GM19372 (cell line): ENCODE results near the gene MTCH1.
"Not testable (repeated sequence)": the region's sequence is repeated elsewhere in the genome, so short reads cannot be mapped to it uniquely, and the experiment has no call there.

ENCODE experiments used
- ATAC-seq: cut with Tn5 transposase; IDR thresholded peaks from one replicate; pipeline ENCODE4 v1.9.1; 2021; ENCODE audit warnings: mild to moderate bottlenecking, low read depth, moderate library complexity; ENCODE audit not compliant: unreplicated experiment

Gene MTCH1

DNA sequence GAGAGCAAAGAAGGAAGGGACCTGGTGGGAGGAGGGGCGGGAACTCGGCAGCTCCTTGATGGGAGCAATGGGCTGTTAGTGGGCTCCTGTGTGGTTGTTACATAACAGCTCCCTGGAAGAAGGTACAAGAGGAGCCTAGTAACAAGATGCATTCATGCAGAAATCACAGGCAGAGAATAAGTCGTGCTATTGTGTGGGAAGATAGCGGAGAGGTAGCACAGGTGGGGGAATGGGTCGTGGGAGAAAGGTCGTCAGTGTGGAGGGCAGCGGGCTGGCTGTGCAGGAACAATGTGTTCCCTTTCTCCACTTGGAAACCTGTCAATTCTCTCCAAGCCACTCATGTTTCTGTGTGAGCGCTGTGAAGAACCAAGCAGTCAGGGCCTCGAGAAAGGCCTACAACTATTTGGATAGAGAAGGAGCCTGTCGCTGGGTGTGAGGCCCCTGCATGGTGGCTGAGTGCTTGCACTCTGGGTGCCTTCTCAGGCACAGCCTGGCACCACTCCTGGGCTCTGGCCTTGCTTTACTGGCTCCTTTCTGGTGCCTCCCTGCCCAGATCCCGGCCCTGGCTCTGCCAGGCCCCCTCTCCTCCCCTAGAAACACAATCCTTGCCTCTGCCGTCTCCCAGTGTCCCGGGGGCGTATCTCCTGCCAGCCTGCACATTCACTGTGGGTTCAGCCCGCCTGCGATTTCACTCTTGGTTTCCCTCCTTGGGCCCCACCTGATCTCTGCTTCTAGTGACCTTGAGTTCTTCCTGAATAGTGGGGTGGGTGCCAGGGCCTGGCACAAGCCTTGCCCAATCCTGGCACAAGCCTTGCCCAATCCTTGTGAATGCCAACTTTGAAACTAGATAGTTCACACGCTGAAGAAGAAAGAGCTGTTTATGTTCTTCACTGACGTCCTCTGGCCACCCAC is 12.1 kb upstream of the MTCH1 start:
- ATAC-seq = no peak

DNA sequence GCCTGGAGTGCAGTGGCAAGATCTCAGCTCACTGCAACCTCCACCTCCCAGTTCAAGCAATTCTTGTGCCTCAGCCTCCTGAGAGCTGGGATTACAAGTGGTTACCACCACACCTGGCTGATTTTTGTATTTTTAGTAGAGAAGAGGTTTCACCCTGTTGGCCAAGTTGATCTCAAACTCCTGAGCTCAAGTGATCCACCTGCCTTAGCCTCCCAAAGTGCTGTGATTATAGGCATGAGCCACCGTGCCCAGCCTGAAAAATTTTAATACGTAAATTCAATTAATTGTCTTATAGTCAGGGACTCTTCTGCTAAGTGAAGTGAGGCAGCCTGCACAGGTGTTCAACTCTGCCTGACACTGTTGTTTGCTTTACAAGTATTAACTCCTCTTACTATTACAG is 4.4 kb upstream of the MTCH1 start:
- not testable (repeated sequence) for ATAC-seq

DNA sequence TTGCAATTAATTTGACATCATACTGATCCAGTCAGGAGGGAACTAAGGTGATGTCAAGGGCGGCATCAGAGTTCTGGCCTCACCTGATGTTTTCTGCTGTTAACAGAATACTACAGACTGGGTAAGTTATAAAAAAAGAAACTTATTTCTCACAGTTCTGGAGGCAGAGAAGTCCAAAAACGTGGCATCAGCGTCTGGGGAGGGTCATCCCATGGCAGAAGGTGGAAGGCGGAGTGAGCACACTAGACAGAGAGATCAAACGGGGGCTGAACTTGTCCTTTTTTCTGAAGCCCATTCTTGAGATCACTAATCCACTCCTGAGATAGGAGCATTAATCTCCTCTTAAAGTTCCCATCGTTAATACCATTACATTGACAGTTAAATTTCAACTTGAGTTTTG is 3.3 kb upstream of the MTCH1 start:
- ATAC-seq = no peak

DNA sequence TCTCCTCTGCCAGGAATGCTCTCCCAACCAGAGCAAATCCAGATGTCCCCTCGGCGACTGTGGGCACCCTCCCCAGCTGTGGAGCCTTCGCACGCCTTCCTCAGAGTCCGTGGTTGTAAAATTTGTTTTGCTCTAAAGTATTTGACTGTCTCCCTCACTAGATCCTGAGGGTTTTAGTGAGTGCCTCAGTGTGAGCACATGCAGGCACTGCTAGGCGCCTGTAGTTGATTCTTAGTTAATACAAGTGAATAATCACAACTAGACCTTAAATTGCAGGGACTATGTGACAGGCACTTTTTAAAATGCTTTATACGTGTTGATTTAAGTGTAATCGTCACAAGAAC is 680 bp upstream of the MTCH1 start:
- no peak for ATAC-seq

DNA sequence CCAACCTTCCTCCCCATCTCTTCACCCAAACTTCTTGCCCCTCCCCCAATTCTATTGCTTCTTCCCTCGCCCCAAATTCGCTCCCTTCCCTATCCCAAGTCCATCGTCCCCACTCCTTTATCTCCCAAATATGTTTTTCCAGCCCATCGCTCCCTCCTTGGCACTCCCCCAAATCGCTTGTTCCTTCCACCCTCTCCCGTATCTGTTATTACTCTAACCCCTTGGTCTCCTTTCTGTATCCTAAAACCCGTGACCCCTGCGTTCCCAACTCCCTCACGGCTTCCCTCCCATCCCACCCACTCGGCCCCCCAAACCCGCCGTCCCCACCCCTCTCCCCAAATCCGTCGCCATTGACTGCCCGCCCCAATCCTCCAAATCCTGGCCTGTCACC is 584 bp downstream of the MTCH1 start:
- no peak for ATAC-seq

DNA sequence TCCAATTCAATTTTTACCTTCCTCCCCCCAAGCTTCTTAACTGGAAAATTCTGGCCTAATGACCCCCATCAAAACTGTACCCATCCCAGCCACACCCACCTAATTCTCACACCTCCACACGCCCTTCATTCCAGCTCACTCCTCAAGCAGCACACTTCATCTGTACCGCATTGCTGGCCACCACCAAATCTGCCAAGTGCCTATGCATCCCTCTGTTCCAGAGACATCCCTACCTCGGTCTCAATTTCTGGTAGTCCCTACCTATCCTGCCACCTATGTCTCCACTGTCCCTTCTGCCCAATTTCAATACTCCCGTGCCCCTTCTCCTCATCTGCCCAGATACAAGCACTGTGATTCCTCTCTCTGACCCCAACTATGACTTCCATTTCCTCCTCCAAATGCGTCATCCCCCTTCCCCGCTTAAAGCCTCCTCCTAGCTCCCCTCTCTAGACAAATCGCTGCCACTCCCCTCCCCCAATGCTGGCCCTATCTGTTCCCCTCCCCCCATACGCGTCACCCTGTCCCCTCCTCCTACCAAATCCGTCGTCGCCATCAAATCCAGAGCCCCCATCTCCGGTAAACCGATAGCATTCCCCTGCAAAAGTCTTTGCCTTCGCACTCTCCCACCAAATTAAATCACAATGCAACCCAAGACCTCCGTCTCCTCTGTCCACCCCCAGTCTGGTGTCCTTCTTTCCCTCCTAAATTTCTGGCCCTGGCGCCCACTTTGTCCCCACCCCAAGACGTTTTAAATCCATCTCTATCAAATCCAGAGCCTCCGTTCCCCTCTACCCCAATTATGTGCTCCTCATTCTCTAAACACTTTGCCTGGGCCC is 1.2 kb downstream of the MTCH1 start:
- ATAC-seq = no peak

DNA sequence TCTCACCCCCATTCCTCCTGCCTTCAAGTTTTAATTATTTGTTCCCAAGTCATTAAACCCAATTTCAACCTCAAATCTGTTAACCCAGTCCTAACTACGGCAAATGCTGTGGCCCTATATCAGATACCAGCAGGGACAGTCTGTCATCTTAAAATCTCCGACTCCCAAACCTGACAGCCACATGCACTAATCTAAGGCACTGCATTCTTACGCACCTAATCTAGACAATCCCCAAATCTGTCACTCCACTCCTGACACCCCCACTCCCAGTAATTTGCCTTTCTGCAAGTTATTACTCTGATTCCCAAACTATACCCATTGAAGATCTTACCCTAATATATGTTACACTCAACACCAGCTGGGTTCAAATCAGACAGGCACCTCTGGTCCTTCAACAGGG is 2.5 kb downstream of the MTCH1 start:
- ATAC-seq = no peak

DNA sequence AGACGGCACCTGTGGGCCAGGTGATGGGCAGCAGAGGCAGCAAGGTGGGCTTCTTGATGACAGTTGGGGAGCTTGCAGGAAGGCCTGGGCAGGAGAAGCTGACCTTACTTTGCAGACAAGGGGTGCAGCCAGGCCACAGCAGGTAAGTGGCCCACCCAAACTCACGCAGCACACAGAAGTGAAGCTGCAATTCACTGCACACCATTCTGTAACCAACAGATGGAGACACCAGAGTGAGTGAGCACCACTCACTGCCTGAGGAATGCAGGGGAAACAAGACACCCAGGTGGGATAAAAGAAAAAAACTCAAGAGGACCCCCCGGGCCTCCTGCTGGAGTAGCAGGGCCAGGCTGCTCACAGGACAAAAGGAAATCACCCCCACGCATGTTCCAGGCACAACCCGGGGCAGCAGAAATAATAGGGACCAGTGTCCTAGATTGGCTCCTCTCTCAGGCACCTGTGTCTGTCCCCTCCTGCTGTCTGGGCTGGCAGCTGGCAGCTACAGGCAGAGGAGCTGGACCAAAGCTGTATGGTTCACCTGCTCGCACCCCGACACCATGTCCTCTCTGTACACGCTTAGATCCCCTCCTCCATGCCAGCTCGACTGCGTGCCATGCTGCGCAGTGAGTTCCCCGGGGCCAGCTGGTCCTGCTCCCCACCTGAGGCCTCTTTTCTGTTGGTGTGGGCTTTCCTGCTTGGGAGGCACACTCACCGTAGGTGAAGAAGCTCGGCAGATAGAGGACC is 4.9 kb downstream of the MTCH1 start:
- ATAC-seq = no peak

DNA sequence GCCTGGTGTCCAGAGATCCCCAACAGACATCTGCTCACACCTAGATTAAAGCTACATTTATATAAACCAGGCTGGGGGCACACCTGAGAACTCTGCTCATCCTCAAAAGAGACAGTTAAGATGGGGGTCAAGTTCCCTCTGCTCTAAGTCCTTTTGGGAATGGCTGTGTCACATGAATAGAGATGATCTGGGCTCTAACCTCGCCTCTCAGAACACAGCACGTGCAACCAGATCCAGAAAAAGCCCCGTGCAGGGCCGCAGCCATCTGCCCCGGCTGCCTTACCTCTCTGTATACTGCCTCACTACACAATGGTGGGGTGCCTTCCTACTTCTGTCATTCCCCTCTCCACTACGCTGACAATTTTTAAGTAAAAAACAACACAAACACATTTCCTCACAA is 5.9 kb downstream of the MTCH1 start:
- ATAC-seq = no peak

DNA sequence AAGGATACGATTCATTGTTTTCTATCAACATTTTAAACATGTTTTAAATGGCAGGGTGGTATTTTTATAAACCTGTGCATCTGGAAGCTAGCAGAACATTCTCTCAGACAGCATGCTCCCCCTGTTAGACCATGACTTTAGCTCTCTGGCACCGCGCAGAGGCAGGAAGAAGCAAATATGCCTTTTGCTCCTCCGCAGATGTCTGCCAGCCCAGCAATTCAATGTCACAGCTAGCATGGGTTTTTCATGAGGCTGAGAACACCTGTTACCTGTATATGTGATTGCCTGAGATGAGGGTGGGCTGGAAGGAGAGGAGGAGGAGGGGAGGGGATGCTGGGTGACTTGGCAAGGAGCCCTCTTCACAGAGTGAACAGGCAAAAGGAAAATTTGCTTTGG is 6.7 kb downstream of the MTCH1 start:
- ATAC-seq = no peak

DNA sequence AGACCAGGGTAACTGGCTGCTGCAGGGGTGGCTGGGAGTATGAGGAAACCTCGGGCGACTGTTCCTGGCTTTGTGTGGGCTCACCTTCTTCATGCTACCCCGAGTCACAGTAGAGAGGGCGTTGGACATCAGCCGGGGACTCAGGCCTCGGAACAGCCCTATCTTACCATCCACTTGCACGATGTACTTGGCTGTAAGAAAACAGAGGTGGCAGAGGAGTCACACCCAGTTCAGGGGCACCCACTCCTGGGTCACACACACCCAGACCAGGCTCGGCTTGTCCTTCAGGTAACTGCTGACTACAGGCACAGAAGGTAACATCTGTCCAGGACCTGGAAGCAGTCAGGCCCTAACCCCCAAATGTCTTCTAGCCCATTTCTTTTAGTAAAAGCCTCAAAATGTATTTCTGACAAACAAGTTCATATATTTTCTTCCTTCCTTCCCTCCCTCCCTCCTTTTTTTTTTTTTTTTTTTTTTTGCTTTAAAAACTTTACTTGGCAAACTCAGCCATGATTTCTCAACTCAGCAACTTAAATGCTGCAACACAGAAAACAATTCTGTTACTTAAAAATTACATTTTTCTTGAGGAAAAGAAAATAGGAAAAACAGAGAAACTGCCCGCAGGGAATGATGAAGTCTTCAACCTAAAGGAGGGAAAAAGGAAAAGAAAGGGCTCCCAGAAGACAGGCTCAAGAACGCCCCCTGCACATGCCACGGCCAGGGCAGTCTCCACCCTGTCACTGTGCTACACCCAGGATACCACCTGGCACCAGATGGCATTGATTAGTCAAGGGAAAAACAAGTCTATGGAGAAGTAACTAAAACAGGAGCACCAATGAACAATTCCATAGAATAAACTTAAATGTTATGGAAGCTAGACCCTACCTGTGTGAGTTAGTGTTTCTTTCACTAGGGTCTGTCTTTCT is 7.3 kb downstream of the MTCH1 start:
- ATAC-seq = no peak

DNA sequence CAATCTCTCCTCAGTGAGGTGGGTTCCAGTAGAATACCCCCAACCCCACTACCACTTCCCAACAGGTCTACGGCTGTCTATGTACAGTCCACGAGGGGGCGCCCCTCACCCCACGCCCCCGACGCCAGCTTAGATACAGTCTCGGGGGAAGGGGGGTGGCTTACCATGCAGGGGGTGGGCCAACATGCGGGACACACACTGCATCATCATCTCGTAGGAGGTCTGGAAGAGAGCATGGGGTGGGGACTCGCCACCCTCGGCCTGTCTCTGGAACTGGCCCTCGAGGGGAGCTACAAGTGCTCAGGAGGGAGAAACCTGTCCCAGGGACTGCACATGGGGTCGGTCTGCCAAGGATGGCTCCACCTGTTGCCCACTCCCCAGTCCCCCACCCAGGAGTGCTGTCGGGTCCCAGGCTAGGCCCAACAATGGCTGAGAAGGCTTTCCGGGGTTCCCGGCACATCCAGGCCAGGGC is 8.5 kb downstream of the MTCH1 start:
- no peak for ATAC-seq

DNA sequence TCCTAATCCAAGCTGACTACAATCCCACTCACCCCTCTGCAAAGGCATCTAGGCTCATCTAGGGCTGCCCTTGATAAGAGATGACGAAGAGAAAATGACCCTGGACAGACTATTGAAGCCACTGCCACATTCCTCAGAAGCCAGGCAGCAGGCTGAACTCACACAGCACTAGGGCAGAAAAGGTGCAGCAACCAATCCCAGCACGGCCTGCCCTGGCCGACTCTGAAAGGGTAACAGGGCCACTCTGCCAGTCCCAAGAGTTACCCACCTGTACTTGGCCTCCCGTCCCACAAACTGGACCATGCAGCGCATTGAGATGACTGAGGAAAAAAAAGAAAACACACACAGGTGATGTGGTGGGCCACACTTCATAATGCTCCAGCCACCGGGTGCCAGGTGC is 9.1 kb downstream of the MTCH1 start:
- no peak for ATAC-seq

DNA sequence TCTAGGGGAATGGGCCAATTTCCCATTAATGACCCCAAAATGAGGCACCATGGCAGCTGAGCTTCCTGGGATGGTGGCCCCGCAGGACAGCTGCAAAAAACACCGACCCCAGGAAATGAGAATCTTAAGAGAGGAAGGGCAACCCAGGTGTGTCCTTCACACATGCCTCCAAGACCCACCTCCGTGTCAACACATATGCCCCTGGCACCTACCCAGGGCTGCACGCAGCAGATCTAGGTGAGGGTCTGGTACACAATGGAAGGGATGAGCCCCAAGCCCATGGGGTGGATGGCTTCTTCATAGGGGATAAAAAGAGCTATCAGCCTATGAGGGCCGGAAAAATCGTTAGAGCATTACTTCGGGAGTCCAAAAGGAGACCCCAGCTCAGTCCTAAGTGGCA is 9.5 kb downstream of the MTCH1 start:
- ATAC-seq = no peak

DNA sequence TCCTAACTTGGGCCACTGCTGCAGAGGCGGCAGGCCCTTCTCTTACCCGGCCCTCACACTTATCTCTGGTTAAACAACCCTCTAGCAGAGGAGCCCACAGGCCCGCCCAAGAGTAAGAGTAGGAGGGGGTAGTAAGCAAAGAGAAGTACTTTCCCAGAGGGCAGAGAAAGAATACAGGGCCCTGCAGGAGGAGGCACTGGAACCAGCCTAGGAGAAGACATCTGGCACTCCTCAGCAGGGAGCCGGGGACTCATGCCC is 10.1 kb downstream of the MTCH1 start:
- ATAC-seq = no peak

DNA sequence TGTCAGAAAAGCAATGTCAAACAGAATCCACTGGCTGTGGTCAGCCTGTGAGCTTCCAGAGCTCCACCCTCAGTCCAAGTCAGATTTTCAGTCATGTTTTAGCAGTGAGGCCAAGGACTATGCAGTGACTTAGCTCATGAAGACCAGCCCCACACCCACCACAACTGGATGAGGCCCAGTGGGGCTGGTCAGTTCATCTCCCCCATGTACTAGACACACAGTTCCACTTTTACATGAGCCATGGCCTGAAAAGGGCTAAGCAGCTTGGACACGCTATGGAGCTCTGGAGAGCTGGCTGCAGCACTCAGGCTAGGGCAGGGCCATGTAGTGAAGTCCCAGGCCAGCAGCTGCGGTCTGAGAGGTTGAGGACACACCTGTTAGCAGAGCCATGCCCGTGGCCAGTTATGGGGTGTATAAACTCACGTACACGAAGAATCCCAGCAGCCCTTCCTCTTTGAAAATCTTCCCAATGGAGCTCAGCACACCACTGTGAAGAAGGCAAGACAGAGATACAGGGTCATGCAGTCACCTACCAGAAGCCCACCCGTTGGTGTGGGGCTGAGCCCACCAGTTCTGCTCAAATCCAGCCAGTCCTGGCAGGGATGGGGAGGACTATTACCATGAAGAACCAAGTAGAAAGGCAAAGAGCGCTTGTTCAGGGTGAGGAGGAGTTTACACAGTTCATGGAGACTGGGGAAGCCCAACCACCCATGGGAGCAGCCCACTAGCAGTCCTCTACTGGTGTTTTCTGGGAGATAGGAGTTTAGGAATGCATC is 10.6 kb downstream of the MTCH1 start:
- no peak for ATAC-seq

DNA sequence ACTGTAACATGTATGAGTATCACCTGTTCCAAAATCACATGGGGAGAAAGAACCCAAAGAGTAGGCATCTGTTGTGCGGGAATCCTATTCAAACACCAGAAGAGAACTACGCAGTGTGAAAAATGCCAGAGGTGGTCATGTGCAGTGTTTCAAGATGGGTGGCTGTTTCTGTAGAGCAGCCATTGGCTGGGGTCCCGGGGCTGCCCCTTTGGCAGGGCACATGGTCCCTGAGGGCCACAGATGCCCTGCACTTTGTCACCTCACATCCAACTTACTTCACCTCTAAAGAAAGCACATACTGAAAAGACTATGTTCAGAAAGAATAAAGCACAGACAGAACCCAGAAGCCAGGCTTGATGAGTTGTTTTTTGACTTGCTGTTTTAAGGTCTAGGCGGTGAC is 12.3 kb downstream of the MTCH1 start:
- ATAC-seq = no peak

DNA sequence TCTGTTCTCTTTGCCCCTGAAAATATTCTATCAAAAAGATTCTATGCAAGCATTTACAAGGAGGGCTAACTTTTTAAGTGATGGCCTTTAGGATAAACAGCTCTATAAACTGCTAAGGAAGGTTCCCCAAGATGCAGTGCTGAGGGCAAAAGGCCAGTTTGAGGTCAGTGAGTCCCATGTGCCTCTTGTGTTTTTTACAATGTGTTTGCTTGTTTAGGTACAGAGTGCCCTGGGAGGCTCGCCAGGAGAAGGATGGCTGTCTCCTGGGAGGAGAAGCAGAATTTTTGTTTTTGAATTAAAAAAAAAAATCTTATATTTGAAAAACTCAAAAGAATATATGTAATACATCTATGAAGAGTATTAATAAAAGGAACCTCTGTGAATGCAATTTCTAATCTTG is 12.8 kb downstream of the MTCH1 start:
- ATAC-seq = no peak

DNA sequence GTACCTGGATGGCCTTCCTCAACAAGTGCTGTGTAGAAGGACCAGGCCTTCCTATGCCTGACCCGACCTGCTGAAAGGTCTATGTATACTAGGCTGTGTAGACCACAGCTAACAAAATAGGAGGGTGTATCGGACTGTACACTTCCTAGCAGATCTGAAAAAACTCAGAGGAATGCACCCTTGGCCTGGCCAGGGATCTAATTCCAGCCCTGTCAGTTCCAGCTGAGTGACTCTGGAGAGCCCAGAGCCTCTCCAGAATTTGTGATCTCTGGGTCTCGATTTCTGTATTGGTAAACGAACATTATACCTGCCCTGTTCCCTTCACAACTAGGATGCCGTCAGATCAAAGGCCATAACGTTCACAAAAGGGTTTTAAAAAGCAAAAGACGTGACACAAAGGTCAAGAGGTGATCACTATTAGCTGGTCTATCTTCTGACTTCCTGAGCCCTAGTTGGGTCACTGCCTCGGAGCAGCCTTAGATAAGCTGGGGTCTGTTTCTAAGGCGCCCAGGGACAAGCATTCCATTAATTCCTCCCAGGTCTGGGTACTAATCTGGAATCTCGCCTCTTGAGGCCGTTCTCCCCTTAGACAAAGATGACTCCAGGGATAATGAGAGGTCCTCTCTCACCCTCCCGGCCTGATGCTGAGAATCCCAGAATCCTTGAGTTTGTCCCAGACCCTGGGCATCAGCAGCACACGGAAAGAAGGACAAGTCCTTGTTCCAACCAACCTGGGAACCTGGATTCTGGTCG is 13.9 kb downstream of the MTCH1 start:
- no peak for ATAC-seq
